ENCODE data around the gene ALKBH1. TPM values are rescaled to one million over a fixed set of nuclear protein-coding genes. Genes with fewer than 3 reads are reported as not detected.

Gene ALKBH1
- polyA plus RNA-seq, 1 donor from 2014 or later = 20.8 TPM

GRCh38 chr14:77681196-77682157 is 26.3 kb downstream of the ALKBH1 start:
- Histone ChIP-seq H3K79me2 (replicated peaks; ENCODE audit: insufficient read depth, low read length) (no peaks in the 10 kb centered on the region), H3K36me3 (ENCODE audit: insufficient read depth, low read length) (no peaks in the 10 kb centered on the region), H2AFZ (ENCODE audit: low read depth, low read length) (no peak overlapping the region), H3K9ac (ENCODE audit: low read length) (no peak overlapping the region), H3K9me2 (ENCODE audit: insufficient read depth, low read length) (no peaks in the 10 kb centered on the region), H3K27ac (ENCODE audit: low read length) (no peak overlapping the region), H3F3A (ENCODE audit: insufficient read depth, low read length, poor library complexity, severe bottlenecking) (no peaks in the 10 kb centered on the region), H3K4me3 (ENCODE audit: low read length) (no peak overlapping the region), H4K20me1 (ENCODE audit: insufficient read depth) (no peaks in the 10 kb centered on the region), H3K27me3 (ENCODE audit: insufficient read depth, low read depth, low read length) (no peaks in the 10 kb centered on the region), H3K4me2 (ENCODE audit: low read length) (no peak overlapping the region), H3K9me3 (ENCODE audit: low read length) (no peaks in the 10 kb centered on the region)
- TF ChIP-seq RAD21 (conservative IDR thresholded peaks at IDR 0.05) (no peak), TAF1 (IDR thresholded peaks at IDR 0.05; ENCODE audit: low read depth) (no peak), EP300 (conservative IDR thresholded peaks at IDR 0.05; ENCODE audit: poor library complexity, severe bottlenecking) (no peak), POLR2AphosphoS5 (IDR thresholded peaks at IDR 0.05) (no peak), REST (IDR thresholded peaks at IDR 0.05; ENCODE audit: borderline replicate concordance) (no peak), EZH2 (IDR thresholded peaks at IDR 0.05; ENCODE audit: borderline replicate concordance, insufficient read depth, low read length, poor library complexity, severe bottlenecking) (no peak), SMC3 (conservative IDR thresholded peaks at IDR 0.05; ENCODE audit: poor library complexity) (no peak), MXI1 (conservative IDR thresholded peaks at IDR 0.05; ENCODE audit: poor library complexity, severe bottlenecking) (no peak), CTCF (IDR thresholded peaks at IDR 0.05; ENCODE audit: poor library complexity, severe bottlenecking) (no peak)

GRCh38 chr14:77674931-77675330 is 32.9 kb downstream of the ALKBH1 start:
- H3K9me2 ChIP-seq (ENCODE audit: insufficient read depth, low read length) = no peaks in the 10 kb centered on the region
- H2AFZ ChIP-seq (ENCODE audit: low read depth, low read length) = no peak overlapping the region
- H3K27ac ChIP-seq (ENCODE audit: low read length) = no peak overlapping the region
- H3F3A ChIP-seq (ENCODE audit: insufficient read depth, low read length, poor library complexity, severe bottlenecking) = no peaks in the 10 kb centered on the region
- no peak overlapping the region for H3K4me3 ChIP-seq (ENCODE audit: low read length)
- H3K36me3 ChIP-seq (ENCODE audit: insufficient read depth, low read length) = no peaks in the 10 kb centered on the region
- H3K79me2 ChIP-seq (replicated peaks; ENCODE audit: insufficient read depth, low read length) = no peaks in the 10 kb centered on the region
- TF ChIP-seq EP300 (conservative IDR thresholded peaks at IDR 0.05; ENCODE audit: poor library complexity, severe bottlenecking) (no peak), TAF1 (IDR thresholded peaks at IDR 0.05; ENCODE audit: low read depth) (no peak), REST (IDR thresholded peaks at IDR 0.05; ENCODE audit: borderline replicate concordance) (no peak), RAD21 (conservative IDR thresholded peaks at IDR 0.05) (no peak), EZH2 (IDR thresholded peaks at IDR 0.05; ENCODE audit: borderline replicate concordance, insufficient read depth, low read length, poor library complexity, severe bottlenecking) (no peak), CTCF (IDR thresholded peaks at IDR 0.05; ENCODE audit: poor library complexity, severe bottlenecking) (no peak), POLR2AphosphoS5 (IDR thresholded peaks at IDR 0.05) (no peak), MXI1 (conservative IDR thresholded peaks at IDR 0.05; ENCODE audit: poor library complexity, severe bottlenecking) (no peak), SMC3 (conservative IDR thresholded peaks at IDR 0.05; ENCODE audit: poor library complexity) (no peak)
- H4K20me1 ChIP-seq (ENCODE audit: insufficient read depth) = no peaks in the 10 kb centered on the region
- no peaks in the 10 kb centered on the region for H3K27me3 ChIP-seq (ENCODE audit: insufficient read depth, low read depth, low read length)
- no peak overlapping the region for H3K9ac ChIP-seq (ENCODE audit: low read length)
- H3K9me3 ChIP-seq (ENCODE audit: low read length) = no peaks in the 10 kb centered on the region
- no peak overlapping the region for H3K4me2 ChIP-seq (ENCODE audit: low read length)

Data from neural cell (in vitro differentiated cells).